ENCODE measurements around the gene FHDC1.

FHDC1 gene

DNA sequence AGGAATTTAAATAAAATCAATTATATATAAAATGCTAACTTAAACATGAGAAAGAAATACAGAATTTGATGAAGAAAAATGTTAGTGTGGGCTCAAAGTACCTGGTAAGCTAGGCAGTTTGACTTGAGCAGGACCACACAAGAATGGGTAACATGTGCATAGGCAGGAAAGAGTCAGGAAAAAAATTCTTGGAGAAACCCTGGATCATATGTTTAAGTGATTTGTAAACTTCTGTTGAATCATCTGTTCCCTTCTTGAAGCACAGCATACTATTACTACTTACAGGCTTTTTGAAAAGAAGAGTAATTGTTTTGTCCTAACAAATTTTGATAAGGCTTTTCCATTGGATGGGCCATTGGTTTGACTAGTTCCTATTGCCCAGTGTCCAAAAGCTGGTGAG, 37.5 kb upstream of the FHDC1 start:
- TF ChIP-seq, protein P1, sequence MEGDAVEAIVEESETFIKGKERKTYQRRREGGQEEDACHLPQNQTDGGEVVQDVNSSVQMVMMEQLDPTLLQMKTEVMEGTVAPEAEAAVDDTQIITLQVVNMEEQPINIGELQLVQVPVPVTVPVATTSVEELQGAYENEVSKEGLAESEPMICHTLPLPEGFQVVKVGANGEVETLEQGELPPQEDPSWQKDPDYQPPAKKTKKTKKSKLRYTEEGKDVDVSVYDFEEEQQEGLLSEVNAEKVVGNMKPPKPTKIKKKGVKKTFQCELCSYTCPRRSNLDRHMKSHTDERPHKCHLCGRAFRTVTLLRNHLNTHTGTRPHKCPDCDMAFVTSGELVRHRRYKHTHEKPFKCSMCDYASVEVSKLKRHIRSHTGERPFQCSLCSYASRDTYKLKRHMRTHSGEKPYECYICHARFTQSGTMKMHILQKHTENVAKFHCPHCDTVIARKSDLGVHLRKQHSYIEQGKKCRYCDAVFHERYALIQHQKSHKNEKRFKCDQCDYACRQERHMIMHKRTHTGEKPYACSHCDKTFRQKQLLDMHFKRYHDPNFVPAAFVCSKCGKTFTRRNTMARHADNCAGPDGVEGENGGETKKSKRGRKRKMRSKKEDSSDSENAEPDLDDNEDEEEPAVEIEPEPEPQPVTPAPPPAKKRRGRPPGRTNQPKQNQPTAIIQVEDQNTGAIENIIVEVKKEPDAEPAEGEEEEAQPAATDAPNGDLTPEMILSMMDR (IDR thresholded peaks at IDR 0.05; ENCODE audit: poor library complexity, severe bottlenecking) = no peak
- no peak overlapping the region for H3K27ac ChIP-seq (ENCODE audit: poor library complexity, severe bottlenecking)

DNA sequence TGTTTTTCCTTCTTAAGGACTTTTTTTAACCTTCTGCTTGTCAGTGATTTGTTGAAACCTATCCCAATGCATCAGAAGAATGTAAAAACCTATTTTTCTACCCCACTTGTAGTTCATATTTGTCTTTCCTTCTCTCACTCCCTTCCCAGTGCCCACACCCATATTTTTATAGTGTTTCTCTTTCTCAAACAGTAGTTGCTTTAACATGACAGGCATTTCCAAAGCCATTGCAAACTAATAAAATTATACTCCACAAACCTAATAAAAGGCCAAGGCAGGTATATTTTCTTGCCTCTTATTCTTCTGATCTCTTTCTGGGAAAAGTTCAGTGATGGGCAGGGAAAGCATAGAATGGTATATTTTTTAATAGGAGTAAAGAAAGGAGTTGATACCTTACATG, 35.7 kb upstream of the FHDC1 start:
- DNase-seq (ENCODE audit: low spot score) (no peak), ATAC-seq (ENCODE audit: low read depth) (no peak)
- no peaks in the 10 kb centered on the region for H3K4me1 ChIP-seq (ENCODE audit: insufficient read depth, poor library complexity, severe bottlenecking)
- H3K27ac ChIP-seq (ENCODE audit: poor library complexity, severe bottlenecking) = no peak overlapping the region
- no peaks in the 10 kb centered on the region; the same call in 1 of the 2 replicates for H3K36me3 ChIP-seq (ENCODE audit: low read depth)
- H3K9me3 ChIP-seq (ENCODE audit: severe bottlenecking) = no peaks in the 10 kb centered on the region
- TF ChIP-seq, protein P1 (IDR thresholded peaks at IDR 0.05; ENCODE audit: poor library complexity, severe bottlenecking) = no peak
- no peak overlapping the region for H3K4me3 ChIP-seq (ENCODE audit: severe bottlenecking)
- H3K27me3 ChIP-seq (ENCODE audit: insufficient read depth, poor library complexity, severe bottlenecking) = no peaks in the 10 kb centered on the region

More for the DNA sequence above, 37.5 kb upstream of the FHDC1 start:
- H3K36me3 ChIP-seq (ENCODE audit: low read depth) = no peaks in the 10 kb centered on the region; the same call in 1 of the 2 replicates
- DNase-seq (ENCODE audit: low spot score) = no peak
- H3K4me1 ChIP-seq (ENCODE audit: insufficient read depth, poor library complexity, severe bottlenecking) = no peaks in the 10 kb centered on the region
- no peaks in the 10 kb centered on the region for H3K9me3 ChIP-seq (ENCODE audit: severe bottlenecking)
- no peak for ATAC-seq (ENCODE audit: low read depth)
- no peak overlapping the region for H3K4me3 ChIP-seq (ENCODE audit: severe bottlenecking)
- no peaks in the 10 kb centered on the region for H3K27me3 ChIP-seq (ENCODE audit: insufficient read depth, poor library complexity, severe bottlenecking)

DNA sequence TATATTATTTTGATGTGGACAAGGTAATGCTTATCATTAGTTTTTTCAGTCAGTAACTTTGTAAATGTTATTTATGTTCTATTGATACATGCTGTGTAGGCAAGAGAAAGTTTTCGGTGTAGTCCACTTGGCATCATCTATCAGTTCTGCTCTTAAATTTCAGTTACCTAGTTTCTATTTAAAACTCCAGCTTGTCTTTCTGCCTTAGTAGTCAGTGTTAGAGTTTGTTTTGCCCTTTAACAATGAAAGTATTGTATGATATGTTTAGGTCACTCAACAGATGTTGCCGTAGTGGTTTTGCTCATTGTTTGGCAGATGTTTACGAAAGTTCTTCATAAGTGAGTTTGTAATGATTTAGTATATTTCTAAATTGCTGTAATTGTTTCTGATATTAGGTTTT, 34.9 kb upstream of the FHDC1 start:
- H3K36me3 ChIP-seq (ENCODE audit: low read depth) = no peaks in the 10 kb centered on the region; the same call in 1 of the 2 replicates
- H3K4me3 ChIP-seq (ENCODE audit: severe bottlenecking) = no peak overlapping the region
- TF ChIP-seq, protein P1 (IDR thresholded peaks at IDR 0.05; ENCODE audit: poor library complexity, severe bottlenecking) = no peak
- no peaks in the 10 kb centered on the region for H3K9me3 ChIP-seq (ENCODE audit: severe bottlenecking)
- H3K27me3 ChIP-seq (ENCODE audit: insufficient read depth, poor library complexity, severe bottlenecking) = no peaks in the 10 kb centered on the region
- no peaks in the 10 kb centered on the region for H3K4me1 ChIP-seq (ENCODE audit: insufficient read depth, poor library complexity, severe bottlenecking)
- H3K27ac ChIP-seq (ENCODE audit: poor library complexity, severe bottlenecking) = no peak overlapping the region
- no peak for ATAC-seq (ENCODE audit: low read depth)
- no peak for DNase-seq (ENCODE audit: low spot score)

DNA sequence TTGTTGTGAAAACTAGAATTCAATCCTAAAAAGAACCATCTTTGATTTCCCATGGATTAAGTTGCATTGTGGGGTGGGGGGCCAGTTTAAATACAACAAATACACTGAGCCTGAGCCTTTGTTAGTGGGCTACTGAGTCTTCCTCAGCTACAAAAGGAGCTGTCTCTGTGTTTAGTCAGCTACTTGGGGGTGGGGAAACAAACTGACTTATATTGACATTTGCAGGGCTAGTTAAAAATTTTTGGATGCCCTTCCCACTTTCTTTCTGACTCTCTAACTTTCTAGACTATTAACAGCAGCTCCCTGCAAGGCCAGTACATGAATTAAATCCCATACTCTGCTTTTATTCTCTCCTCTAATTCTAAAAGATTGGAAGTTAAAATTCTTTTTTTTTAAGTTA, 32.5 kb upstream of the FHDC1 start:
- Histone ChIP-seq H3K36me3 (ENCODE audit: low read depth) (no peaks in the 10 kb centered on the region; the same call in 1 of the 2 replicates), H3K4me1 (ENCODE audit: insufficient read depth, poor library complexity, severe bottlenecking) (no peaks in the 10 kb centered on the region)

DNA sequence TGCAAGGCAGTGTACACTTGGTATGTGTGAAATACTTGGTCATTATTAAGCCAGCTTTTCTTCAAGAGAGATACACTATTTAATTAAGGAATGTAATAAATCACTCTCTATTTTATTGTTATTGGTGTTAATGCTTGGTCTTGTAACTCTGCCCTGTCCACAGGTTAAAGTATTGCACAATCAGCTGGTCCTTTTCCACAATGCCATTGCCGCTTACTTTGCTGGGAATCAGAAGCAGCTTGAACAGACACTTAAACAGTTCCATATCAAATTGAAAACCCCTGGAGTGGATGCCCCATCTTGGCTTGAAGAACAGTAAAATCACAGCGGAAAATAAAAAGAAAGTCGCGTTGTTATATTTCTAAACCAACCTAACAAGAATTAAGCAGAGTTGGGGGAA, 26.2 kb upstream of the FHDC1 start:
- Histone ChIP-seq H3K27me3 (ENCODE audit: insufficient read depth, poor library complexity, severe bottlenecking) (no peaks in the 10 kb centered on the region), H3K4me1 (ENCODE audit: insufficient read depth, poor library complexity, severe bottlenecking) (no peaks in the 10 kb centered on the region), H3K36me3 (ENCODE audit: low read depth) (peaks cover 19% of the 10 kb centered on the region), H3K4me3 (ENCODE audit: severe bottlenecking) (no peak overlapping the region), H3K27ac (ENCODE audit: poor library complexity, severe bottlenecking) (no peak overlapping the region), H3K9me3 (ENCODE audit: severe bottlenecking) (no peaks in the 10 kb centered on the region)
- DNase-seq (ENCODE audit: low spot score) = no peak
- TF ChIP-seq, protein P1 (IDR thresholded peaks at IDR 0.05; ENCODE audit: poor library complexity, severe bottlenecking) = no peak
- no peak for ATAC-seq (ENCODE audit: low read depth)

More for the DNA sequence above, 32.5 kb upstream of the FHDC1 start:
- no peak overlapping the region for H3K27ac ChIP-seq (ENCODE audit: poor library complexity, severe bottlenecking)
- DNase-seq (ENCODE audit: low spot score) (no peak), ATAC-seq (ENCODE audit: low read depth) (no peak)
- no peaks in the 10 kb centered on the region for H3K27me3 ChIP-seq (ENCODE audit: insufficient read depth, poor library complexity, severe bottlenecking)
- H3K4me3 ChIP-seq (ENCODE audit: severe bottlenecking) = no peak overlapping the region
- no peaks in the 10 kb centered on the region for H3K9me3 ChIP-seq (ENCODE audit: severe bottlenecking)
- TF ChIP-seq, protein P1 (IDR thresholded peaks at IDR 0.05; ENCODE audit: poor library complexity, severe bottlenecking) = no peak

All from RWPE2 (cell line).